ENCODE data around the gene PLCH1. TPM values are rescaled to one million over a fixed set of nuclear protein-coding genes. Genes with fewer than 3 reads are reported as not detected.
"Not testable (repeated sequence)": the region's sequence is repeated elsewhere in the genome, so short reads cannot be mapped to it uniquely, and the experiment has no call there.

Gene PLCH1
- total RNA-seq, 1 donor from 2014 or later = 4.5 TPM

DNA sequence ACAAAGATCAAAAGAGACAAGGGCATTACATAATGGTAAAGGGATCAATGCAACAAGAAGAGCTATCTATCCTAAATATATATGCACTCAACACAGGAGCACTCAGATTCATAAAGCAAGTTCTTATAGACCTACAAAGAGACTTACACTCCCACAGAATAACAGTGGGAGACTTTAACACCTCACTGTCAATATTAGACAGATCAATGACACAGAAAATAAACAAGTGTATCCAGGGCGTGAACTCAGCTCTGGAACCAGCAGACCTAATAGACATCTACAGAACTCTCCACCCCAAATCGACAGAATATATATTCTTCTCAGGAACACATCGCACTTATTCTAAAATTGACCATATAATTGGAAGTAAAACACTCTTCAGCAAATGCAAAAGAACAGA, 122.2 kb downstream of the PLCH1 start:
- ATAC-seq; DNase-seq (ENCODE audit: low spot score); intact Hi-C loops (cut with DNase I): not testable (repeated sequence)

DNA sequence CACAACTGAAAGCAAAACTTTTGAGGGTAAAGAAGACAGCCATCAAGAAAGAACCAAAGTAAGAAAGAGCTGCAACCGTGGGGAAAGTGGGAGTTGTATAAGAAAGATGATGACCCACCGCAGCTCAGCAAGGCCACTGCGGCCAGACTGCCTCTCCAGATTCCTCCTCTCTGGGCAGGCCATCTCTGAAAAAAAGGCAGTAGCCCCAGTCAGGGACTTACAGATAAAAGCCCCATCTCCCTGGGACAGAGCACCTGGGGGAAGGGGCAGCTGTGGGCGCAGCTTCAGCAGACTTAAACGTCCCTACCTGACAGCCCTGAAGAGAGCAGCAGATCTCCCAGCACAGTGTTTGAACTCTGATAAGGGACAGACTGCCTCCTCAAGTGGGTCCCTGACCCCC, 124.3 kb downstream of the PLCH1 start:
- intact Hi-C loops (cut with DNase I); ATAC-seq: not testable (repeated sequence)

DNA sequence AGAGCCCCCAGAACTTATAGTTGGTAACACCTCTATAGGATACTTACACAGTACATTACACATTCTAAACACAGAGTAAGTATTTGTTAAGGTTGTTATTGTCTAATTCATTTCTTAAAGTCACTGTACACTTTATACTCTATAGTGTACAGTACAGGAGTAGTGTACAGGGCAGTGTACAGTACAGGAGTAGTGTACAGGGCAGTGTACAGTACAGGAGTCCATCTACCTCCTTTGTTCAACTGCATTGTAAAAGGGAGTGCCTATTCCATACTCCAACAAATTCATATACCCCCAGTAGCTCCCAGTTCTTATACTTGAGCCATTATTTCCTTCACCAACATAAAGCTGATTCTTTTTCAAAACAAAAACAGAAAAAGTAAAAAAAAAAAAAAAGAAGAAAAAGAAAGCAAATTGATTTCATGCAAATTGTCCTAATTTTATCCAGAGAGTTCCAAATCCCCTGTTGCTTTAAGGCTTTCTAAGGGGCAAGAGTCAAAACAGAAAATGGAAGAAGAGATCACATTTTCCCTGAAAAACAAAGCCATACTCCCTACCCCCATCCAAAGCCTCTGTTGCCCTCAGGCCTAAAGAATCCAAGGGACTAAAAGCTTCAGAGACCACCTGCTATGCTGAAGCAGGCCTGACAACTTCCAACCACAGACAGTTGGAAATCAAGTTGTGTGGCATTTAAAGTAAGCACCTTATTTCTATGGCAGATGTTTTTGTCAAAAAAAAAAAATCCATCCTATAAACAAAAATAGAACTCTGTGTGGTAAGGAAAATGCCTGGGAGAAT, 125.6 kb downstream of the PLCH1 start:
- DNase-seq (ENCODE audit: low spot score) = no peak
- intact Hi-C loops (cut with DNase I) = no loop called here
- ATAC-seq = no peak

More for the DNA sequence above, 124.3 kb downstream of the PLCH1 start:
- not testable (repeated sequence) for DNase-seq (ENCODE audit: low spot score)

DNA sequence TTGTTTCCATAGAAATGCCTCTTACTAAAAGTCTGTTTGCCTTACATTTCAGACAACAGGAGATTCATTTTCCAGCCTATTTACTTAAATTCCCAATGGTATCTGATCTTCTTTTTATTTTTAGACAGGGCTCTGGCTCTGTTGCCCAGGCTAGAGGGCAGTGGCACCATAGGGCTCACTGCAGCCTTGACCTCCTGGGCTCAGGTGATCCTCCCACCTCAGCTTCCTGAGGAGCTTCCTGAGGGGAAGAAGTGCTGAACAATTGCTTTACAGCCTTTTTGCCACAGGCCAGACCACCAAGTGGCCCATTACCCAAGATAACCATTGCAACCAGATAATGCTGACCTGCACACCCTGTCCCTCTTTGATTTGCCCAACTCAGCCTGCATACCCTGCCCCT, 126.3 kb downstream of the PLCH1 start:
- intact Hi-C loops (cut with DNase I) = no loop called here
- DNase-seq (ENCODE audit: low spot score) (no peak), ATAC-seq (no peak)

DNA sequence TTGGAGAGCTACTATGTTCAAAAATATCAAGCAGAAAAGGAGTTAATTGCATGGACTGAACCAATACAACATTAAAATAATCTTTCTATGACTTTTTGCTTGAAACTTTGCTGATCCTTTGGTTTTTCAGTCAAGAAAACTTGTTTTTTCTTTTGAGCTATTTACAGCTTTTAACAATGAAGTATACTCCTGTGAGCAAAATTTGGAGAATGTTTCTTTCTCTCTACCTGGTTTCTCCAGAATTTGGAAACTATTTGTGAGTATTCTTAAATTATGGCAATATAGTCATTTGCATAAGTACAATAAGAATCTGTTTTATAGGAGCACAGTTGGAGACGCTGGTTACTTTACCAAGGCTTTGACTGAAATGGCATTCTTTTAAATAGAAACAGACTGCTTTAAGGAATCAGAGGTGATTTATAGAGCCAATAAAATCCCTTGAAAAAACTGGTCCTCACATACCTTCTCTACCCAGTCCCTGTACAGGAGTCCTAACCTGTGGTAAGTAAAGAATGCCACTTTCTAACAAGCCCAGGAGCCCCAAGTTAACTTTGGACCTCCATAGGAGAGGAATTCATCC, 127.4 kb downstream of the PLCH1 start:
- DNase-seq (ENCODE audit: low spot score) = no peak
- no peak for ATAC-seq
- intact Hi-C loops (cut with DNase I) = no loop called here

DNA sequence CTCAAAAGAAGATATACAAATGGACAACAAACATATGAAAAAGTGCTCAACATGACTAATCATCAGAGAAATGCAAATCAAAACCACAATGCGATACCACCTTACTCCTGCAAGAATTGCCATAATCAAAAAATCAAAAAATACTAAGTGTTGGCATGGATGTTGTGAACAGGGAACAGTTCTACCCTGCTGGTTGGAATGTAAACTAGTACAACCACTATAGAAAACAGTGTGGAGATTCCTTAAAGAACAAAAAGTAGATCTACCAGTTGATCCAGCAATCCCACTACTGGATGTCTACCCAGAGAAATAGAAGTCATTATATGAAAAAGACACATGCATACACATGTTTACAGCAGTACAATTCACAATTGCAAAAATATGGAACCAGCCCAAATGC, 129.7 kb downstream of the PLCH1 start:
- intact Hi-C loops (cut with DNase I) = not testable (repeated sequence)

DNA sequence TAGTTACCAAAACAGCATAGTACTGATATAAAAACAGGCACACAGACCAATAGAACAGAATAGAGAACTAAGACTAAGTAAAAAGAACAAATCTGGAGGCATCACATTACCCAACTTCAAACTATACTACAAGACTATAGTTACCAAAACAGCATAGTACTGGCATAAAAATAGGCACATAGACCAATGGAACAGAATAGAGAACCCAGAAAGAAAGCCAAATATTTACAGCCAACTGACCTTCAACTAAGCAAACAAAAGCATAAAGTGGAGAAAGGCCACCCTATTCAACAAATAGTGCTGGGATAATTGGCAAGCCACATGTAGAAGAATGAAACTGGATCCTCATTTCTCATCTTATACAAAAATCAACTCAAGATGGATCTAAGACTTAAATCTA, 130.5 kb downstream of the PLCH1 start:
- DNase-seq (ENCODE audit: low spot score); intact Hi-C loops (cut with DNase I); ATAC-seq: not testable (repeated sequence)

More for the DNA sequence above, 129.7 kb downstream of the PLCH1 start:
- ATAC-seq; DNase-seq (ENCODE audit: low spot score): not testable (repeated sequence)

DNA sequence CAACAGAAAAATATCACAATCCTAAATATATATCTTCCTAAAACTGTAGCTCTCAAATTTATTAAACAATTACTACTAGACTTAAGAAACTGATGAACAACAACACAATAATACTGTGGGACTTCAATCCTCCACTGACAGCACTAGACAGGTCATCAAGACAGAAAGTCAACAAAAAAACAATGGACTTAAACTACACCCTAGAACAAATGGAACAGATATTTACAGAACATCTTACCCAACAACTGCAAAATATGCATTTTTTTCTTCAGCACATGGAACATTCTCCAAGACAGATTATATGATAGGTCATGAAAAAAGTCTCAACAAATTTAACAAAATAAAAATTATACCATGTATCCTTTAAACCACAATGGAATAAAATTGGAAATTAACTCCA, 133.4 kb downstream of the PLCH1 start:
- DNase-seq (ENCODE audit: low spot score) (no peak), ATAC-seq (no peak)
- intact Hi-C loops (cut with DNase I) = no loop called here

DNA sequence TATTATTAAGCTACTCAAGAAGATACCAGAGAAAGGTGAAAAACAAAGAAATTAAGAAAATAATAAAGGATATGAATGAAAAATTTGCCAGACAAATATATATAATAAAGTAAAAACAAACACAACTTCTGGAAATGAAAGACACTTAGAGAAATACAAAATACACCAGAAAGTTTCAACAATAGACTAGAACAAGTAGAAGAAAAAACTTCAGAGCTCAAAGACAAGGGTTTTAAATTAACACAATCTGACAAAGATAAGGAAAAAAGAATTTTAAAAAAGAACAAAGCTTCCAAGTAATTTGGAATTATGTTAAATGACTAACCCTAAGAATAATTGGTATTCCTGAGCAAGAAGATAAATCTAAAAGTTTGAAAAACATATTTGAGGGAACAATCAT, 135.3 kb downstream of the PLCH1 start:
- ATAC-seq (no peak), DNase-seq (ENCODE audit: low spot score) (no peak)
- intact Hi-C loops (cut with DNase I) = no loop called here

DNA sequence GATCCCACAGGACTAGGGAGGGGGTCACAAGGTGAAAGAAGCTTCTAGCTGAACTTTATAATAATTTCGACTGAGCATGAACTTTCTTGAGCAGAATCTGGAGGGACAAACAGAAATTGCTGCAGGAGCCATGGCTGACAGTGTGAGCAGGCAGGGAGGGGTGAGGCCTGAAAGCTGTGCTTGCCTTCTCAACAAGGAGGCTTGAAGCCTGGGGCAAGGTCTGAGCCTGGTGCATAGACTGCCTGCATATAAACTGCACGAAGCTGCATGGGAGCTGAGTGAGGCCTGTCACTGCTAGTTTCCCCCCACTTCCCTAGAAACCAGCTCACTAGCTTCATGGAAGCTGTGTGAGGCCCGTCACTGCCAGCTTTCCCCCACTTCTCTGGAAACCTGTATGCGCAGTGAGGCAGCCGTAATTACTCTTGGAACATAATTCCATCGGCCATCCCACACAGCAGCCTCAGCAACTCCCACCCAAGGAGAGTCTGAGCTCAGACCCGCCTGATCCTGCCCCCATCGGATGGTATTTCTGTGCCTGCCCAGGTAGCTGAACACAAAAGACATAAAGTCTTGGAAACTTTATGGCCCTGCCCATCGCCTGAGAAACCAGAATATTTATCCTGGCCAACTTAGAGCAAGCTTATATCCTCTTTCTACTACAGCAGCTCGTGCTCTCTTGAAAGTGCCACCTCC, 136.5 kb downstream of the PLCH1 start:
- ATAC-seq = no peak
- intact Hi-C loops (cut with DNase I) = no loop called here
- no peak for DNase-seq (ENCODE audit: low spot score)

DNA sequence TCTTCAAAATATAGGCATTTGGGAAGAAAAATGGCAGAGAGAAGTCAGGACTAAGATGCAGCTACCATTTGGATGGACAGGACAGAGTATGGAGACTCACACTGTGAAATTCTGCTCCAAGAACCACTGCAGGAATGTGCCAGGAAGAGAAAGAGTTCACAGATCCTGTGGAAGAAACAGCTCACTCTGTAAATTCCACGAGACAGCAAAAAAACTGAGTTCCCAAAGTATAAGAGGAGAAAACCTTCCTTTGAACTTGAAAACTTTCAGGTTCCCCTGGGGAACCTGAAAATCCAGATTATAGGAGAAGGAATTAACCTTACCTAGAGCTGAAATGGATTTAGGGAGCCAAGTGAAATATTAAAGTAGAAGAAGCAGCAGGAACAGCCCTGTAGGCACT, 137.1 kb downstream of the PLCH1 start:
- intact Hi-C loops (cut with DNase I) = no loop called here
- no peak for DNase-seq (ENCODE audit: low spot score)
- no peak for ATAC-seq

DNA sequence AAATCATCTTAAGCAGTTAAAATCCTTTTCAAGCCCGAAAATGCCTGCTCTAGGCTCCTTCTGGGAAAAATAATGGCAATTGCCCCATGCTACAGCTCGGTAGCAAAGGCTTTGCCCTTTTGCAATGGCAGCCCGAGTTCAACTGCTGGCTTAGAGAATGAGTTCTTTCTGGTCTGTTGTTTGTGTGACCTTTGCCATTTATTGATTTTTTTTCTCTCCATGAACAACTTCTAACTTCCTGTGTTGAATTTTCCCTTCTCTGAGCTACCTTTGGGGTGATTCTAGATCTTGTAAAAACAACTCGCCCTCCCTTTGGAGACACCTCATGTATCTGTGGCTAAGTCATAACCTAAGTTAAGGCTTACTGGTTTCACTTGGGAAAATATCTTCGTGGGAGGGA, 139.3 kb downstream of the PLCH1 start:
- DNase-seq (ENCODE audit: low spot score) = no peak

DNA sequence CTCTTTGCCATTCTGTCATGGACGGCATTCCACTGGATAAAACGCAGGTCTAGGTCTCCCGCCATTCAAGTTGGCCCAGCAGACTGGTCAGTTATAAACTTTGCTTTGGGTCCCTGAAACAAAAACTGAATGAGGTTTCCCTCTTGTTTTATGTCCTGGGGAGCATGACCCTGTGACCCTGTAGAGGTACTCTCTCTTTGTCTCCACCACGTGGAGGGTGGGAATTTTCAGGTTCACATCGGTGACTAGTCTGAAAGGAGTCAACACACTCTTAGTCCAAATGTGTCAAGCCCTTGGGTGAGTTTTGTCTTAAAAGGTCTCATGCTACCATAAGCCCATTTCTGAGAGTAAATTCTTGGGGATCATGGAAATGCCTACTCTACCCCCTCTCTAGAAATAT, 139.9 kb downstream of the PLCH1 start:
- intact Hi-C loops (cut with DNase I) = no loop called here
- DNase-seq (ENCODE audit: low spot score) (no peak), ATAC-seq (no peak)

More for the DNA sequence above, 139.3 kb downstream of the PLCH1 start:
- intact Hi-C loops (cut with DNase I) = no loop called here
- ATAC-seq = peak; percentile 63

DNA sequence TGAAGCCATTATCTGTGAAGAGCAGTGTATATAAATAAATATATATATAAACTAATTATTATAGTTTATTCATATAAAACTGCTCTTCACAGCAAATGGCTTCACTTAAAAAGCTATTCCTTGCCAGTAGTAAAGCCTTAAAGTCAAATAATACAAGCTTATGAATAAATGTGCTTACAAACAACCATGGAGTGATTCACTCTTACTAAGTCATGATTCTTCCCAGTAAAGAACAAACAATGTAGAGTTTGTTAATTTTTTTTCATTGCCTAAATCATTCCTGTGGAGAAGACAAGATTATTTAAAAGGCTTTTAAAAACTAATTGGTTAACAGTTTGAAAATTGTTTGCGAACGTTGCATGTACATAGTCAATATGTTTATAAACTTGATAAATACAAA, 140.7 kb downstream of the PLCH1 start:
- ATAC-seq (no peak), DNase-seq (ENCODE audit: low spot score) (no peak)
- intact Hi-C loops (cut with DNase I) = no loop called here

DNA sequence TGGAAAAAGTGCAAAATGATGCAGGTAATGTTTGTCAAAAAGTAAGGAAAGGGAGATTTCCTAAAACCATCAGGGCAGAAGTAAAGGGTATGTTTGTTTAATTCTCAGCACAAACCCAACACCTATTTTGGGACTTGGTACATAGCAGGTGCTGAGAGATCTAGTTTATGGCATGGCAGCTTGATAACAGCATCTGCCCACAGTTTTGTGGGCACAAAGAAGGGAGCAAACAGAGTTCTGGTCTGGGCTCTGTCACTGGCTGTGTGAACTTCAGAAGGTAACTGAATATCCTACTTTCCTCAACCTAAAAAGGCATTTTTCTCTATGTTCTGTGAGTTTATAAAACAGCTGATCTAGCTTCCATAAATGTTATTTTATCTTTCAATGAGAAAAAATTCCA, 141.6 kb downstream of the PLCH1 start:
- intact Hi-C loops (cut with DNase I) = no loop called here
- DNase-seq (ENCODE audit: low spot score) = no peak
- no peak for ATAC-seq

DNA sequence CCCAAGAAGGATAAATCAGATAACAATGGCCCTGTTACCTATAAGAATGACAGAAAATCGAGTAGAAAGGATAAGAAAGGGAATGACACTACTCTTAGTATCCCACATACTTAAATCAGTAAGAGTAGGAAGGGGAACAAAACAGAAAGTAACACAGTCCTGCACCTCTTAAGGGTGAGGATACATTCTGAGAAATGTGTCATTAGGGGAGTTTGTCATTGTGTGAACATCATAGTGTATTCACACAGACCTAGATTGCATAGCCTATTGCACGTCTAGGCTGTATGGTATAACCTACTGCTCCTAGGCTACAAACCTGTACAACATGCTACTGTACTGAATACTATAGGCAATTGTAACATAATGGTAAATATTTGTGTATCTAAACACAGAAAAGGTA, 142.6 kb downstream of the PLCH1 start:
- DNase-seq (ENCODE audit: low spot score) (no peak), ATAC-seq (no peak)
- intact Hi-C loops (cut with DNase I) = no loop called here

DNA sequence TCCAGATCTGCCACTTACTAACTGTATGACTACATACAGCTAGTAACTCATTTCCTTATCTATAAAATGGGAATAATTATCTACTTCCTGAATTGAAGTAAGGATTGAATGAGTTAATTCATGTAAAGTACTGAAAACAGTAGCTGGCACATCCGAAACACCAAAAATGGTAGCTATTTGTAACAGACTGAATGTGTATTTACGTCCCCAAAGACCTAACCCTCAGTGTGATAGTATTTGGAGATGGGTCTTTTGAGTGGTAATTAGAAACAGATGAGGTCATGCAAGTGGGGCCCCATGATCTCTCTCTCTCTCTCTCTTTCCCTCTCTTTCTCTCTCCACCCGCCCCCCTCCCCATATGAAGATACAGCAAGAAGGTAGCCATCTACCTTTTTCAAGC, 146.2 kb downstream of the PLCH1 start:
- intact Hi-C loops (cut with DNase I) = no loop called here
- ATAC-seq = no peak
- no peak for DNase-seq (ENCODE audit: low spot score)

DNA sequence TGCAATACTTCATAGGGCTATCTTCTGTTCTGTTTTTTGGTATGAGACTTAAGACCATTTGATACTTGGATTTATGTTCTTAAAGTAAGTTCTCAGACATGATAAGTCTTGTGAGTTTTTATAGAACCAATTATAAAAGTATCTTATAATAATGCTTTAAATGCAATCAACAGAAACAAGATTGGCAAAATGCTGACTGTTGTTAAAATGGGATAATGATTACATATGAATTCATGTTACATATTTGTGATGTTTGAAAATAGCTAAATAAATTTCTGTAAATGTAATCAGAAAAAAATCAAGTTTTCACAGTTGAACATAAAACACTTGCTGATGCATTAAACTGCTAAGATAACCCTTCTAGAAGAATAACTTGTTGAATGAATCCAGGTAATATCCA, 148.3 kb downstream of the PLCH1 start:
- no peak for DNase-seq (ENCODE audit: low spot score)
- ATAC-seq = no peak
- intact Hi-C loops (cut with DNase I) = no loop called here

DNA sequence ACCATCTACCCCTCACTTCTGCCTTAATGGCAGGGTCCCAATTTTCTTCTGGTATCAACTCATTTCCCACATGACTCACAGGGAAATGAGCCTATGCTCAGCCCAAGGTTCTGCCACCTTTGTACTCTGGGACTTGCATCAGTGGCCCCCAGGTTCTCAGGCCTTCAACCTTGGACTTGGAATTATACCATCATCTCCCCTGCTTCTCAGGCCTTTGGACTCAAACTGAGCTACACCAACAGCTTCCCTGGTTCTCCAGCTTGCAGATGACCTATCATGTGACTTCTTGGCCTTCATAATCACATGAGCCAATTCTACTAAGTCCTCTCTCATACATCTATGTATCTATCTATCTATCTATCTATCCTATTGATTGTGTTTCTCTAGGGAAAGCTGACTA, 149.5 kb downstream of the PLCH1 start:
- DNase-seq (ENCODE audit: low spot score) (no peak), ATAC-seq (no peak)
- intact Hi-C loops (cut with DNase I) = no loop called here

DNA sequence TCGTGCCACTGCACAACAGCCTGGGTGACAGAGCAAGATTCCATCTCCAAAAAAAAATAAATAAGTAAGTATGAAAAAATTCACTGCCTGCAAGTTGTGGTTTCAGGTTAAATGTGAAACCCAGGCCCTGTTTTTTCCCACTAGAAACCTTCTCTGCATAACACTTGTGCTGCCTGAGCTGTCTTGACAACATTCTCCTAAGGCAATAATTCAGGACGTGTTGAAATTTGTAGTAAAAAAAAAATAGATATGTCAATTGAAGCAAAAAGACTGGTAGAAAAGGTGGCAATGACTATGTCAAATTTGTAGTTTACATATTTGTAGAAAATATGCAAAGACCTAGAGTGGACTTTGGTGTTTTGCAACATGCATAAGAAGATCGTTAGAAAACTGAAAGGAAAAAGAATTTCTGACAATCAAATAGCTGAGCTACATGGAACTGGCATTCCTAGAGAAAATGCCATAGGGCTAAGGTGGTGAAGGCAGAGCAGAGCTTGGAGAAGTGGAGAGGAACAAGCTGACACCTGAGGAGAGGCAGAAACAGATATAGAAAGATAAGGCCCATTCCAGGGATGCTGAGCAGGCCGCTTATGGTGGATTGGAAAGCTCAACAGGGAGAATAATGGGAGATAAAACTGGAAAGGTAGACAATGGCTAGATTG, 150.2 kb downstream of the PLCH1 start:
- no peak for ATAC-seq
- DNase-seq (ENCODE audit: low spot score) = no peak
- intact Hi-C loops (cut with DNase I) = no loop called here
